Measurements from ENCODE around the gene RGS7.
"Not testable (repeated sequence)": the region's sequence is repeated elsewhere in the genome, so short reads cannot be mapped to it uniquely, and the experiment has no call there.

DNA sequence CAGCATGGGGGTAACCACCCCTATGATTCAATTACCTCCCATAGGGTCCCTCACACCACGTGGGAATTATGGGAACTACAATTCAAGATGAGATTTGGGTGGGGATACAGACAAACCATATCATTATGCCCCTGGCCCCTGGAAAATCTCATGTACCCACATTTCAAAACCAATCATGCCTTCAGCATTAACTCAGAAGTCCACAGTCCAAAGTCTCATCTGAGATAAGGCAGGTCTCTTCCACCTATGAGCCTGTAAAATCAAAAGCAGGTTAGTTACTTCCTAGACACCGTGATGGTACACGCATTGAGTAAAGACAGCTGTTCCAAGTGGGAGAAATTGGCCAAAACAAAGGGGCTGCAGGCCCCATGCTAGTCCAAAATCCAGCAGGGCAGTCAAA, 215.4 kb downstream of the RGS7 start:
- TF ChIP-seq, protein P1, sequence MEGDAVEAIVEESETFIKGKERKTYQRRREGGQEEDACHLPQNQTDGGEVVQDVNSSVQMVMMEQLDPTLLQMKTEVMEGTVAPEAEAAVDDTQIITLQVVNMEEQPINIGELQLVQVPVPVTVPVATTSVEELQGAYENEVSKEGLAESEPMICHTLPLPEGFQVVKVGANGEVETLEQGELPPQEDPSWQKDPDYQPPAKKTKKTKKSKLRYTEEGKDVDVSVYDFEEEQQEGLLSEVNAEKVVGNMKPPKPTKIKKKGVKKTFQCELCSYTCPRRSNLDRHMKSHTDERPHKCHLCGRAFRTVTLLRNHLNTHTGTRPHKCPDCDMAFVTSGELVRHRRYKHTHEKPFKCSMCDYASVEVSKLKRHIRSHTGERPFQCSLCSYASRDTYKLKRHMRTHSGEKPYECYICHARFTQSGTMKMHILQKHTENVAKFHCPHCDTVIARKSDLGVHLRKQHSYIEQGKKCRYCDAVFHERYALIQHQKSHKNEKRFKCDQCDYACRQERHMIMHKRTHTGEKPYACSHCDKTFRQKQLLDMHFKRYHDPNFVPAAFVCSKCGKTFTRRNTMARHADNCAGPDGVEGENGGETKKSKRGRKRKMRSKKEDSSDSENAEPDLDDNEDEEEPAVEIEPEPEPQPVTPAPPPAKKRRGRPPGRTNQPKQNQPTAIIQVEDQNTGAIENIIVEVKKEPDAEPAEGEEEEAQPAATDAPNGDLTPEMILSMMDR (IDR thresholded peaks at IDR 0.05; ENCODE audit: insufficient read depth, low read depth, low read length): not testable (repeated sequence)
- not testable (repeated sequence) for TF ChIP-seq EZH2 (IDR thresholded peaks at IDR 0.05; ENCODE audit: insufficient read depth, low read length)

Data from astrocyte (in vitro differentiated cells and primary cell).